Aortic smooth muscle cell (primary cell): ENCODE data around the gene LRRC37A. TPM values are rescaled to one million over a fixed set of nuclear protein-coding genes. Genes with fewer than 3 reads are reported as not detected.

Experiments used
- total RNA-seq: library from RNA; depleted of rRNA; stranded (reverse); fragments of >200 nt; gene quantifications from 2 replicates; pipeline ENCODE4 v1.2.3, GENCODE V29; 2014

The LRRC37A gene
- 1.1 and 1.7 TPM in 2 replicates for total RNA-seq

GRCh38 chr17:46294831-46295230 is at the start of gene LRRC37A:
LRRC37A (plus strand) TSS chr17:46295131; CDS start chr17:46295134, 3 bp downstream.

GRCh38 chr17:46361755-46362154 is 66.8 kb downstream of the LRRC37A start, which contains the start of gene ARL17B:
ARL17B (minus strand) TSS chr17:46361766; CDS start chr17:46358397, 3,369 bp downstream.

Other genes starting within 250 kb of the LRRC37A start
- 49.5 and 56.4 TPM in 2 replicates for gene KANSL1, start 101.7 kb upstream of the LRRC37A start, total RNA-seq
- 3.0 and 4.6 TPM in 2 replicates for gene ARL17B, start 66.6 kb downstream of the LRRC37A start, total RNA-seq
- gene LRRC37A2, start 217.3 kb downstream of the LRRC37A start, total RNA-seq, result 2.8 and 4.0 TPM in 2 replicates